SHP77 treated with DMSO at 0.1 percent for 48 hours (cell line): ENCODE data around the gene FOXC2.

ENCODE experiments used
- DNase-seq: peaks from one replicate; lab custom pipeline; 2025; lab: John Stamatoyannopoulos, UW

The FOXC2 gene

GRCh38 chr16:86573646-86574508, 7.2 kb downstream of the FOXC2 start:
- DNase-seq = no peak

- no peak for DNase-seq
Observed at GRCh38 chr16:86574646-86575045, 8.0 kb downstream of the FOXC2 start.

GRCh38 chr16:86575095-86575685, 8.6 kb downstream of the FOXC2 start:
- no peak for DNase-seq

GRCh38 chr16:86575754-86576557, 9.3 kb downstream of the FOXC2 start:
- DNase-seq = no peak

GRCh38 chr16:86576591-86577313, 10.1 kb downstream of the FOXC2 start:
- no peak for DNase-seq

- no peak for DNase-seq
Observed at GRCh38 chr16:86577314-86577971, 10.8 kb downstream of the FOXC2 start.

- no peak for DNase-seq
Observed at GRCh38 chr16:86578061-86578599, 11.5 kb downstream of the FOXC2 start, which contains the start of gene FOXL1. FOXL1 (plus strand) TSS chr16:86578549; CDS start chr16:86578724, 175 bp downstream.

- no peak for DNase-seq
Observed at GRCh38 chr16:86578611-86579267, 12.1 kb downstream of the FOXC2 start.

GRCh38 chr16:86579268-86580062, 12.8 kb downstream of the FOXC2 start:
- no peak for DNase-seq

- DNase-seq = no peak
Observed at GRCh38 chr16:86580063-86580790, 13.6 kb downstream of the FOXC2 start.

GRCh38 chr16:86580791-86581170, 14.2 kb downstream of the FOXC2 start:
- no peak for DNase-seq

- DNase-seq = no peak
Observed at GRCh38 chr16:86581458-86581857, 14.8 kb downstream of the FOXC2 start.

GRCh38 chr16:86584071-86584685, 17.5 kb downstream of the FOXC2 start:
- DNase-seq = no peak

GRCh38 chr16:86584726-86585721, 18.4 kb downstream of the FOXC2 start:
- DNase-seq = no peak

GRCh38 chr16:86585821-86586611, 19.4 kb downstream of the FOXC2 start:
- no peak for DNase-seq

- no peak for DNase-seq
Observed at GRCh38 chr16:86587487-86587886, 20.9 kb downstream of the FOXC2 start.
